ENCODE data around the gene TM9SF1. TPM values are rescaled to one million over a fixed set of nuclear protein-coding genes. Genes with fewer than 3 reads are reported as not detected.

Gene TM9SF1
- total RNA-seq, 4 donors from 2014 or later, result 44.6 to 64.4 (median 52.9) TPM

- WGBS, 2 donors, result 63 to 76% methylated on average over 5 of the region's 5 CpGs
- intact Hi-C loops (cut with DNase I; ENCODE audit: low total_unique reads), result no loop called here
- TF ChIP-seq, protein P1, sequence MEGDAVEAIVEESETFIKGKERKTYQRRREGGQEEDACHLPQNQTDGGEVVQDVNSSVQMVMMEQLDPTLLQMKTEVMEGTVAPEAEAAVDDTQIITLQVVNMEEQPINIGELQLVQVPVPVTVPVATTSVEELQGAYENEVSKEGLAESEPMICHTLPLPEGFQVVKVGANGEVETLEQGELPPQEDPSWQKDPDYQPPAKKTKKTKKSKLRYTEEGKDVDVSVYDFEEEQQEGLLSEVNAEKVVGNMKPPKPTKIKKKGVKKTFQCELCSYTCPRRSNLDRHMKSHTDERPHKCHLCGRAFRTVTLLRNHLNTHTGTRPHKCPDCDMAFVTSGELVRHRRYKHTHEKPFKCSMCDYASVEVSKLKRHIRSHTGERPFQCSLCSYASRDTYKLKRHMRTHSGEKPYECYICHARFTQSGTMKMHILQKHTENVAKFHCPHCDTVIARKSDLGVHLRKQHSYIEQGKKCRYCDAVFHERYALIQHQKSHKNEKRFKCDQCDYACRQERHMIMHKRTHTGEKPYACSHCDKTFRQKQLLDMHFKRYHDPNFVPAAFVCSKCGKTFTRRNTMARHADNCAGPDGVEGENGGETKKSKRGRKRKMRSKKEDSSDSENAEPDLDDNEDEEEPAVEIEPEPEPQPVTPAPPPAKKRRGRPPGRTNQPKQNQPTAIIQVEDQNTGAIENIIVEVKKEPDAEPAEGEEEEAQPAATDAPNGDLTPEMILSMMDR (IDR thresholded peaks at IDR 0.05), result no peak
- TF ChIP-seq POLR2A (IDR thresholded peaks at IDR 0.05), result no peak
- H3K4me3 ChIP-seq (ENCODE audit: low read depth, poor library complexity, severe bottlenecking), result no peak overlapping the region
- DNase-seq (ENCODE audit: low spot score in 2 of 2), result peak in 1 of 2 donors; percentile 74
Observed at GRCh38 chr14:24238123-24238522, 42.9 kb upstream of the TM9SF1 start.

DNA sequence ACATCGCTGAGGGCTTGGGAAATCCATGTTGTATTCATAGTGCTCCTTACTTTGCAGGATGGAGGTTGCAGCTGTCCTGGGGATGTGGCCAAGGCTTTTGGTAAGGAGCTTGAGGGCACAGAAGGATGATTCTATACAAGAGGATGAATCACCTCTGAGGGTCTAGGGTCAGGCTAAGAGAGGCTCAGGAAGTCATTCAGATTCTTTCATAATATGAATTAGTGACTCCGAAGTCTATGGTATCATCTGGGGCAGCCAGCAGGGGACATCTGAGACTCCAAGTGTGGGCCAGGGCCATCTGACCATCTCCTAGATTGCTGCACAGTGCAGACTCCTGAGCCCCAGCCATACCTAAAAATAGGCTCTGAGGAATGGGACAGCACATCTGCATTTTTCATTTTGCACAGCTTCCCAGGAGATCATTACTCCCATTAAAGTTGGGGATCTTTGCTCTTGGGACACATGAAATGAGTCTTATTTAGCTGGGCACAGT, 42.3 kb upstream of the TM9SF1 start:
- H3K4me3 ChIP-seq (ENCODE audit: low read depth, poor library complexity, severe bottlenecking), result no peak overlapping the region
- 87 to 94% methylated on average over 2 of the region's 2 CpGs for WGBS, 2 donors
- no peak for TF ChIP-seq POLR2A (IDR thresholded peaks at IDR 0.05)
- TF ChIP-seq, protein P1 (IDR thresholded peaks at IDR 0.05), result no peak
- peak in 1 of 2 donors; percentile 26 for DNase-seq (ENCODE audit: low spot score in 2 of 2)
- intact Hi-C loops (cut with DNase I; ENCODE audit: low total_unique reads), result no loop called here

DNA sequence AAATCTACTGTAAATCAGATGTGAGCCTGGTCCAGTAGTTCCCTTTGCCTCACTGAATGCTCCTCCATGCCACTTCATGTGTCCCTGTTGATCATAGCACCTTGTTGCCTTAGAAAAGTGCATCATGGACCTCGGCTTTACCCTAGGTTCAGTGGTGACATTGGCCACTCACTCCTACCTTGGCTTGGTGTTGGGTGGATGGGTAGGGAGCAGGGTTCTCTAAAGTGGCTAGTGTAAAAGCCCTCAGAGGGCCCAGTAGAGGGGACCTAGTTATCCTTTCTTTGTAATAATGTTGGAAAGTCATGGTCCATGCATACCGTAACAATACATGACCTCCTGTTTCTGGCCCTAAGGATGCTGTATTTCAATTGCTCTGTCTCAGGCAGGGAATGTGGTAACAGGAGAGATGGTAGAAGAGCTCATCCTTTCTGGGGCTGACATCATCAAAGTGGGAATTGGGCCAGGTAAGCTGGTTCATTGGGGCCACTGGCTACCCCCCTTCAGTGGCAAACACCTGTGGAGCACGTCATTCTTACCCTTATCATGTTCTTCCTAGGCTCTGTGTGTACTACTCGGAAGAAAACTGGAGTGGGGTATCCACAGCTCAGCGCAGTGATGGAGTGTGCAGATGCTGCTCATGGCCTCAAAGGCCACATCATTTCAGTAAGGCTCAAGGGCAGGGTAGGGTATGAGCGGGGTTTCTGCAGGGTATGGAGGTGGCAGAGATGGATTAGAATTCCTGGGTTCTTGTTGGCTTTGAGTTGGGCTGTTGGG, 41.6 kb upstream of the TM9SF1 start:
- TF ChIP-seq, protein P1 (IDR thresholded peaks at IDR 0.05), result no peak
- no peak for TF ChIP-seq POLR2A (IDR thresholded peaks at IDR 0.05)
- intact Hi-C loops (cut with DNase I; ENCODE audit: low total_unique reads), result no loop called here
- peak in 1 of 2 donors; percentile 63 for DNase-seq (ENCODE audit: low spot score in 2 of 2)
- 92 to 95% methylated on average over 6 of the region's 6 CpGs for WGBS, 2 donors
- no peak overlapping the region for H3K4me3 ChIP-seq (ENCODE audit: low read depth, poor library complexity, severe bottlenecking)

DNA sequence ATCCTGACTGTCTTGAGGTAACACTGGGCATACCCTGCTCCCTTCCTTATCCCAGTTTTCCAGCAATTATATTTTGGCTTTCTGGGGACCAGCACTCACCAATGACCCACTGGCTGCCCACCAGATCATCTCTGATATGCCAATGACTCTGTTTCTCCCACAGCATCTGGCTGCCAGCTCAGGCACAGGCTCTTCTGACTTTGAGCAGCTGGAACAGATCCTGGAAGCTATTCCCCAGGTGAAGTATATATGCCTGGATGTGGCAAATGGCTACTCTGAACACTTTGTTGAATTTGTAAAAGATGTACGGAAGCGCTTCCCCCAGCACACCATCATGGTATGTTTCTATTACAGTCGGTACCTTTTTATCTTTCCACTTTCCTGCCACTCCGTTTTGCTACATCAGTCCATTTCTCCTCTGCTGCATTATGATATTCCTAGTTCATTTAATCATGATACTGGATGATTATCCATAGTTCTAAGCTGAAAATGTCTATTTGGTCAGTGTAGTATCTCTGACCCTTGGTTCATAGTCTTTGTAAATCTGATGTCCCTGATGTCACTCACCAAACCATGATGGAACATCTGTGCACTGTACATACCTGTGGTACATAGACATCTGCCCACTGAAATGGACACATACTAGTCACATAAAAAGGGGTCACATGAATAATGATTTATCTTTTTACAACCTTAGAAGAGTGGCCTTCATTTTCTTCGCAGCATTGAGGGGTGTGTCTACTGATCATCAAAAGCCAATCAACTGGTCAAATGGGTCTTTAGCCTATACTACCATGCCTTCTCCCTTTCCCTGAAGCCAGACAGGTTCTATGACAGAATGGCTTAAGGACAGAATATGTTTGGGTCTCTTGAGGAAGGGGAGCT, 40.8 kb upstream of the TM9SF1 start:
- H3K4me3 ChIP-seq (ENCODE audit: low read depth, poor library complexity, severe bottlenecking), result no peak overlapping the region
- DNase-seq (ENCODE audit: low spot score in 2 of 2), result no peak
- WGBS, 2 donors, result 90 to 95% methylated on average over 5 of the region's 5 CpGs
- intact Hi-C loops (cut with DNase I; ENCODE audit: low total_unique reads), result loop anchor here (2.0 kb wide), 1 partner anchor 205 kb away; no protein-coding TSS in a partner anchor
- no peak for TF ChIP-seq POLR2A (IDR thresholded peaks at IDR 0.05)
- TF ChIP-seq, protein P1 (IDR thresholded peaks at IDR 0.05), result no peak

GRCh38 chr14:24234095-24235005, 39.1 kb upstream of the TM9SF1 start:
- H3K4me3 ChIP-seq (ENCODE audit: low read depth, poor library complexity, severe bottlenecking), result no peak overlapping the region
- WGBS, 2 donors, result 75 to 77% methylated on average over 3 of the region's 3 CpGs
- intact Hi-C loops (cut with DNase I; ENCODE audit: low total_unique reads), result loop anchor here (2.0 kb wide), 1 partner anchor 206 kb away; no protein-coding TSS in a partner anchor
- TF ChIP-seq POLR2A (IDR thresholded peaks at IDR 0.05), result no peak
- TF ChIP-seq, protein P1 (IDR thresholded peaks at IDR 0.05), result no peak
- no peak for DNase-seq (ENCODE audit: low spot score in 2 of 2)

All from lower leg skin (tissue), 4 donors.